K562 (cell line): ENCODE data around the gene CLDND2. TPM values are rescaled to one million over a fixed set of nuclear protein-coding genes. Genes with fewer than 3 reads are reported as not detected.

Experiments used
- ATAC-seq: fragments of 200-7000 bp; cut with Tn5 transposase; 3 replicates; pipeline ENCODE4 v1.9.1; 2020; ENCODE audit warnings: moderate library complexity
- BruUV-seq: library from RNA; stranded (reverse); fragments of 400-500 nt; replicated peaks from 2 replicates; lab custom pipeline; 2021; lab: Mats Ljungman, UMichigan
- CTCF ChIA-PET: fragments of 300-600 bp; formaldehyde crosslinking; extraction: SDS; loops from one replicate; lab custom pipeline; 2021; ENCODE audit warnings: low intra/inter-chr PET ratio; lab: Yijun Ruan, JAX
- POLR2A ChIA-PET: fragments of 300-600, 350-650 bp; sonication (Branson Sonifier 250); formaldehyde crosslinking; extraction: SDS; loops from one replicate; lab custom pipeline; 2021; ENCODE audit warnings: antibody characterized with exemption, inconsistent platforms; lab: Yijun Ruan, JAX
- DNase-seq, 4 experiments: peaks; one replicate each; pipeline versions ENCODE4 v3.0.0 to v3.0.0-alpha.2; 2011 to 2018; ENCODE audit warnings: low spot score in 3 of 4, mixed read lengths in 3 of 4; ENCODE audit errors: extremely low read depth in 1 of 4
- FAIRE-seq: peaks from 2 replicates; lab custom pipeline; 2011; peaks lifted over from hg19 to GRCh38; lab: Jason Lieb, UNC
- H2AFZ ChIP-seq: 2 replicates; pipeline ENCODE4 v1.6.0; 2011; ENCODE audit warnings: low read depth, low read length, control low read depth, inconsistent platforms
- H3K27ac ChIP-seq: fragments of 200-600 bp; 3 replicates; pipeline ENCODE4 v1.8.0; 2011; ENCODE audit warnings: low read depth, mild to moderate bottlenecking, control low read depth, inconsistent platforms, low read length, moderate library complexity, mixed read lengths; ENCODE audit errors: extremely low read depth
- H3K27me3 ChIP-seq, 2 experiments: fragments of 300-600 bp in 1 of 2; 2 replicates in 1 of 2; 3 replicates in 1 of 2; pipeline versions ENCODE4 v1.6.0 to v1.8.0; 2011; ENCODE audit warnings: inconsistent platforms in 2 of 2, low read length in 2 of 2, mild to moderate bottlenecking in 1 of 2, mixed read lengths in 1 of 2, moderate library complexity in 1 of 2; ENCODE audit not compliant: control insufficient read depth in 2 of 2, insufficient read depth in 2 of 2
- H3K36me3 ChIP-seq: fragments of 300-600 bp; 3 replicates; pipeline ENCODE4 v1.8.0; 2011; ENCODE audit warnings: mild to moderate bottlenecking, low read length, inconsistent platforms; ENCODE audit not compliant: control insufficient read depth, insufficient read depth
- H3K4me1 ChIP-seq, 2 experiments: fragments of 200-600 bp in 1 of 2; replicated peaks in 1 of 2; 2 replicates in 1 of 2; 3 replicates in 1 of 2; pipeline versions ENCODE4 v1.5.1 to v1.8.0; 2011; ENCODE audit warnings: inconsistent platforms in 2 of 2, low read length in 2 of 2, mild to moderate bottlenecking in 1 of 2, mixed read lengths in 1 of 2, moderate library complexity in 1 of 2; ENCODE audit not compliant: control insufficient read depth in 2 of 2, insufficient read depth in 2 of 2
- H3K4me2 ChIP-seq: 2 replicates; pipeline ENCODE4 v1.6.1; 2011; ENCODE audit warnings: low read length, control low read depth, inconsistent platforms, mixed read lengths; ENCODE audit not compliant: insufficient read depth
- H3K4me3 ChIP-seq: fragments of 200-600 bp; sonication (generic), shearing (Covaris generic); 2 replicates; pipeline ENCODE4 v1.5.1; 2016; ENCODE audit warnings: control low read depth, inconsistent platforms
- H3K79me2 ChIP-seq: fragments of 200-600 bp; 3 replicates; pipeline ENCODE4 v1.8.0; 2011; ENCODE audit warnings: low read length, inconsistent platforms; ENCODE audit not compliant: control insufficient read depth, insufficient read depth
- H3K9ac ChIP-seq, 2 experiments: 2 replicates each; pipeline versions ENCODE4 v1.6.0 to v1.6.1; 2011; ENCODE audit warnings: low read depth in 2 of 2, low read length in 2 of 2, control low read depth in 1 of 2, inconsistent platforms in 1 of 2, mild to moderate bottlenecking in 1 of 2, mixed read lengths in 1 of 2; ENCODE audit not compliant: insufficient read depth in 1 of 2
- H3K9me1 ChIP-seq: one replicate; pipeline ENCODE4 v1.6.0; 2011; ENCODE audit warnings: inconsistent platforms, mild to moderate bottlenecking, low read length, moderate library complexity; ENCODE audit not compliant: control insufficient read depth, insufficient read depth
- H3K9me3 ChIP-seq: replicated peaks from 2 replicates; pipeline ENCODE4 v1.5.1; 2011; ENCODE audit warnings: low read depth, low read length, inconsistent platforms; ENCODE audit not compliant: control insufficient read depth, insufficient read depth
- H4K20me1 ChIP-seq: replicated peaks from 2 replicates; pipeline ENCODE4 v1.6.1; 2011; ENCODE audit warnings: low read length, inconsistent platforms, mixed read lengths; ENCODE audit not compliant: control insufficient read depth, insufficient read depth
- CBX2 ChIP-seq: fragments of 200-600 bp; sonication (generic); IDR thresholded peaks from one replicate; pipeline ENCODE4 v1.6.1; 2012; ENCODE audit warnings: mild to moderate bottlenecking, low read length, inconsistent platforms; ENCODE audit not compliant: insufficient read depth, poor library complexity, severe bottlenecking
- HSF4 ChIP-seq: fragments of 250-450 bp; sonication (Bioruptor Pico); IDR thresholded peaks from 2 replicates; pipeline ENCODE4 v2.1.2; 2022; ENCODE audit warnings: mild to moderate bottlenecking, moderate library complexity, borderline replicate concordance
- POLR2AphosphoS2 ChIP-seq: IDR thresholded peaks from 2 replicates; pipeline ENCODE4 v1.6.1; 2012; ENCODE audit warnings: low read length, improper control_type of control experiment
- RAD51 ChIP-seq: fragments of 450-650 bp; IDR thresholded peaks from 2 replicates; pipeline ENCODE4 v1.7.1; 2016; ENCODE audit warnings: low read depth, mild to moderate bottlenecking, borderline replicate concordance
- SPI1 ChIP-seq: IDR thresholded peaks from 2 replicates; pipeline ENCODE4 v1.6.1; 2011; ENCODE audit warnings: low read depth, low read length, control low read depth, borderline replicate concordance
- SRF ChIP-seq, 2 experiments: fragments of 250-450, 450-650 bp in 1 of 2; sonication (Bioruptor Pico) in 1 of 2; sonication (generic) in 1 of 2; formaldehyde crosslinking; IDR thresholded peaks; 2 replicates each; pipeline versions ENCODE4 v1.5.0 to v1.5.1; 2020 to 2022; ENCODE audit warnings: mild to moderate bottlenecking in 1 of 2, missing genetic modification reagents in 1 of 2
- ZKSCAN1 ChIP-seq: fragments of 150-350 bp; IDR thresholded peaks from 2 replicates; pipeline ENCODE4 v1.6.1; 2016; ENCODE audit warnings: low read depth, low read length
- ZKSCAN8 ChIP-seq: fragments of 200-800 bp; sonication (Bioruptor generic); IDR thresholded peaks from 2 replicates; pipeline ENCODE4 v1.6.1; 2016; ENCODE audit warnings: missing genetic modification characterization, missing compliant biosample characterization
- ZZZ3 ChIP-seq: fragments of 450-650 bp; IDR thresholded peaks from 2 replicates; pipeline ENCODE4 v1.6.1; 2016; ENCODE audit warnings: antibody characterized with exemption, mild to moderate bottlenecking, moderate library complexity
- WGBS: fragments of 100-300 bp; shearing (Covaris generic); methylation state at CpG from one replicate; pipeline ENCODE4 v1.1.6; 2016; ENCODE audit warnings: low coverage, mixed read lengths; ENCODE audit not compliant: insufficient coverage; ENCODE audit errors: missing lambda C conversion rate; 5-methylcytosine and 5-hydroxymethylcytosine counted together
- in situ Hi-C: fragments of 300-500 bp; cut with MboI; formaldehyde crosslinking; loops from 4 replicates; pipeline ENCODE4 v1.15.0; 2018; ENCODE audit warnings: inconsistent platforms, mixed read lengths
- intact Hi-C: fragments of 100-400 bp; cut with micrococcal nuclease; formaldehyde crosslinking; loops from 2 replicates; pipeline ENCODE4 v1.14.2; 2022
- polyA plus RNA-seq, 8 experiments: library from polyadenylated mRNA; depleted of rRNA in 4 of 8; stranded (reverse) in 5 of 8; unstranded in 3 of 8; fragments of >200 nt; fragmentation: Nextera tagmentation in 2 of 8; fragmentation: Illumina TruSeq in 1 of 8; extraction: Ambion mirVana in 2 of 8; extraction: Trizol in 1 of 8; gene quantifications; 2 replicates each; pipeline versions ENCODE4 v1.2.1 to v1.2.3, GENCODE V29; 2011 to 2014; ENCODE audit warnings: inconsistent platforms in 1 of 8, missing spikeins in 1 of 8
- total RNA-seq, 7 experiments: library from RNA; depleted of rRNA in 6 of 7; stranded (reverse); fragments of >200 nt in 6 of 7; fragmentation: Illumina TruSeq in 2 of 7; extraction: Trizol in 2 of 7; gene quantifications; 2 replicates each; pipeline versions ENCODE4 v1.2.1 to v1.2.3, GENCODE V29; 2011 to 2021; ENCODE audit warnings: low replicate concordance in 1 of 7
- TF ChIP-seq, protein P1 (sequence below): sonication (generic); formaldehyde crosslinking; IDR thresholded peaks from 2 replicates; pipeline ENCODE4 v1.9.0; 2022; ENCODE audit warnings: mild to moderate bottlenecking, missing genetic modification reagents
- TF ChIP-seq, protein P2 (sequence below): fragments of 450-650 bp; IDR thresholded peaks from 2 replicates; pipeline ENCODE4 v1.6.1; 2017; ENCODE audit warnings: mild to moderate bottlenecking, moderate library complexity
- TF ChIP-seq, protein P3 (sequence below): fragments of 450-650 bp; IDR thresholded peaks from 2 replicates; pipeline ENCODE4 v1.6.1; 2018; ENCODE audit not compliant: partially characterized antibody
- TF ChIP-seq, protein P4 (sequence below): sonication (generic); formaldehyde crosslinking; IDR thresholded peaks from 2 replicates; pipeline ENCODE4 v1.5.0; 2020; ENCODE audit warnings: missing genetic modification reagents
- TF ChIP-seq, protein P5 (sequence below), 2 experiments: fragments of 200-800 bp in 1 of 2; sonication (Bioruptor generic) in 1 of 2; sonication (generic) in 1 of 2; formaldehyde crosslinking in 1 of 2; IDR thresholded peaks in 1 of 2; conservative IDR thresholded peaks in 1 of 2; 2 replicates each; pipeline versions ENCODE4 v1.5.0 to v1.6.1; 2016 to 2020; ENCODE audit warnings: missing compliant biosample characterization in 1 of 2, missing genetic modification characterization in 1 of 2, missing genetic modification reagents in 1 of 2

CLDND2 gene
- total and polyA plus RNA-seq, 9 of the 15 experiments (the other 6 are each of a cell fraction or from before 2014, with no cell fraction given): 0.45 to 4.0 (median 1.2) TPM; not detected in 3

DNA sequence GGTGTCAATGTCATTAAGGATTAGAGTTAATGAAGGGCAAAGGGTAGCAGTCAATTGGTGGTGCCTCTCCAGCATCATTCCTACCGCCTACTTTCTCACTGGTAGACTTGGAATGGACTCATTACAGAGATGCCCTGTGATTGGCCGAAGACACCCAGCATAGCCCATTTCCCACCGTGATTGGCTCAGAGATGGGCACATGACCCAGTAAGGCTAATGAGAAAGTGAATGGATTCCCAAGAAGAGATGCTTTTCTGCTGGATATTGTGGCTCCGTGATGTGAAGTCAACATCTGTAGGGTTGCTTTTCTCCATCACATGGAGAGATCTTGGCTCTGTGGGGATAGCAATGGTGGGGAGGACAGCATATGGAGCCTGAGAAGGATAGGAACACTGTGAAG lies 38.4 kb downstream of the CLDND2 start:
- ChIA-PET CTCF (no interaction called here), POLR2A (no interaction called here)
- Histone ChIP-seq H3K27ac (no peak overlapping the region), H3K4me2 (no peak overlapping the region), H3K9ac (no peak overlapping the region), H3K36me3 (no peaks in the 10 kb centered on the region), H2AFZ (no peak overlapping the region), H3K9me3 (no peaks in the 10 kb centered on the region), H4K20me1 (no peaks in the 10 kb centered on the region), H3K4me3 (no peak overlapping the region), H3K4me1 (peaks cover 4 to 20% of the 10 kb centered on the region in 2 experiments; a peak in 3 of 5 replicates), H3K27me3 (peaks cover 8% of the 10 kb centered on the region in 2 experiments), H3K79me2 (no peaks in the 10 kb centered on the region), H3K9me1 (no peaks in the 10 kb centered on the region)
- no peak for FAIRE-seq
- DNase-seq: no peak
- ATAC-seq: no peak
- BruUV-seq: no TSS peak
- in situ Hi-C loops (no loop called here), intact Hi-C loops (no loop called here)
- 94% methylated on average over 4 of the region's 4 CpGs for WGBS
- TF ChIP-seq, protein P1, sequence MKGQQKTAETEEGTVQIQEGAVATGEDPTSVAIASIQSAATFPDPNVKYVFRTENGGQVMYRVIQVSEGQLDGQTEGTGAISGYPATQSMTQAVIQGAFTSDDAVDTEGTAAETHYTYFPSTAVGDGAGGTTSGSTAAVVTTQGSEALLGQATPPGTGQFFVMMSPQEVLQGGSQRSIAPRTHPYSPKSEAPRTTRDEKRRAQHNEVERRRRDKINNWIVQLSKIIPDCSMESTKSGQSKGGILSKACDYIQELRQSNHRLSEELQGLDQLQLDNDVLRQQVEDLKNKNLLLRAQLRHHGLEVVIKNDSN (CRISPR knock-in tag): peak; percentile 66
- TF ChIP-seq, protein P2, sequence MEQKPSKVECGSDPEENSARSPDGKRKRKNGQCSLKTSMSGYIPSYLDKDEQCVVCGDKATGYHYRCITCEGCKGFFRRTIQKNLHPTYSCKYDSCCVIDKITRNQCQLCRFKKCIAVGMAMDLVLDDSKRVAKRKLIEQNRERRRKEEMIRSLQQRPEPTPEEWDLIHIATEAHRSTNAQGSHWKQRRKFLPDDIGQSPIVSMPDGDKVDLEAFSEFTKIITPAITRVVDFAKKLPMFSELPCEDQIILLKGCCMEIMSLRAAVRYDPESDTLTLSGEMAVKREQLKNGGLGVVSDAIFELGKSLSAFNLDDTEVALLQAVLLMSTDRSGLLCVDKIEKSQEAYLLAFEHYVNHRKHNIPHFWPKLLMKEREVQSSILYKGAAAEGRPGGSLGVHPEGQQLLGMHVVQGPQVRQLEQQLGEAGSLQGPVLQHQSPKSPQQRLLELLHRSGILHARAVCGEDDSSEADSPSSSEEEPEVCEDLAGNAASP: no peak
- TF ChIP-seq, protein P3, sequence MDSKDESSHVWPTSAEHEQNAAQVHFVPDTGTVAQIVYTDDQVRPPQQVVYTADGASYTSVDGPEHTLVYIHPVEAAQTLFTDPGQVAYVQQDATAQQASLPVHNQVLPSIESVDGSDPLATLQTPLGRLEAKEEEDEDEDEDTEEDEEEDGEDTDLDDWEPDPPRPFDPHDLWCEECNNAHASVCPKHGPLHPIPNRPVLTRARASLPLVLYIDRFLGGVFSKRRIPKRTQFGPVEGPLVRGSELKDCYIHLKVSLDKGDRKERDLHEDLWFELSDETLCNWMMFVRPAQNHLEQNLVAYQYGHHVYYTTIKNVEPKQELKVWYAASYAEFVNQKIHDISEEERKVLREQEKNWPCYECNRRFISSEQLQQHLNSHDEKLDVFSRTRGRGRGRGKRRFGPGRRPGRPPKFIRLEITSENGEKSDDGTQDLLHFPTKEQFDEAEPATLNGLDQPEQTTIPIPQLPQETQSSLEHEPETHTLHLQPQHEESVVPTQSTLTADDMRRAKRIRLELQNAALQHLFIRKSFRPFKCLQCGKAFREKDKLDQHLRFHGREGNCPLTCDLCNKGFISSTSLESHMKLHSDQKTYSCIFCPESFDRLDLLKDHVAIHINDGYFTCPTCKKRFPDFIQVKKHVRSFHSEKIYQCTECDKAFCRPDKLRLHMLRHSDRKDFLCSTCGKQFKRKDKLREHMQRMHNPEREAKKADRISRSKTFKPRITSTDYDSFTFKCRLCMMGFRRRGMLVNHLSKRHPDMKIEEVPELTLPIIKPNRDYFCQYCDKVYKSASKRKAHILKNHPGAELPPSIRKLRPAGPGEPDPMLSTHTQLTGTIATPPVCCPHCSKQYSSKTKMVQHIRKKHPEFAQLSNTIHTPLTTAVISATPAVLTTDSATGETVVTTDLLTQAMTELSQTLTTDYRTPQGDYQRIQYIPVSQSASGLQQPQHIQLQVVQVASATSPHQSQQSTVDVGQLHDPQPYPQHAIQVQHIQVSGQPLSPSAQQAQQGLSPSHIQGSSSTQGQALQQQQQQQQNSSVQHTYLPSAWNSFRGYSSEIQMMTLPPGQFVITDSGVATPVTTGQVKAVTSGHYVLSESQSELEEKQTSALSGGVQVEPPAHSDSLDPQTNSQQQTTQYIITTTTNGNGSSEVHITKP: no peak
- TF ChIP-seq HSF4 (CRISPR knock-in tag) (no peak), SRF (CRISPR knock-in tag; IDR thresholded peaks at IDR 0.05) (no peak), ZZZ3 (no peak), ZKSCAN8 (CRISPR knock-in tag) (no peak), SPI1 (no peak), RAD51 (peak; percentile 32; the same call in 1 of the 2 replicates), ZKSCAN1 (no peak), CBX2 (no peak), POLR2AphosphoS2 (no peak)
- TF ChIP-seq, protein P4, sequence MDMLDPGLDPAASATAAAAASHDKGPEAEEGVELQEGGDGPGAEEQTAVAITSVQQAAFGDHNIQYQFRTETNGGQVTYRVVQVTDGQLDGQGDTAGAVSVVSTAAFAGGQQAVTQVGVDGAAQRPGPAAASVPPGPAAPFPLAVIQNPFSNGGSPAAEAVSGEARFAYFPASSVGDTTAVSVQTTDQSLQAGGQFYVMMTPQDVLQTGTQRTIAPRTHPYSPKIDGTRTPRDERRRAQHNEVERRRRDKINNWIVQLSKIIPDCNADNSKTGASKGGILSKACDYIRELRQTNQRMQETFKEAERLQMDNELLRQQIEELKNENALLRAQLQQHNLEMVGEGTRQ (CRISPR knock-in tag): peak; percentile 57
- TF ChIP-seq, protein P5, sequence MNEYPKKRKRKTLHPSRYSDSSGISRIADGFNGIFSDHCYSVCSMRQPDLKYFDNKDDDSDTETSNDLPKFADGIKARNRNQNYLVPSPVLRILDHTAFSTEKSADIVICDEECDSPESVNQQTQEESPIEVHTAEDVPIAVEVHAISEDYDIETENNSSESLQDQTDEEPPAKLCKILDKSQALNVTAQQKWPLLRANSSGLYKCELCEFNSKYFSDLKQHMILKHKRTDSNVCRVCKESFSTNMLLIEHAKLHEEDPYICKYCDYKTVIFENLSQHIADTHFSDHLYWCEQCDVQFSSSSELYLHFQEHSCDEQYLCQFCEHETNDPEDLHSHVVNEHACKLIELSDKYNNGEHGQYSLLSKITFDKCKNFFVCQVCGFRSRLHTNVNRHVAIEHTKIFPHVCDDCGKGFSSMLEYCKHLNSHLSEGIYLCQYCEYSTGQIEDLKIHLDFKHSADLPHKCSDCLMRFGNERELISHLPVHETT (CRISPR knock-in tag; conservative IDR thresholded peaks at IDR 0.05 in 1 of 2, IDR thresholded peaks at IDR 0.05 in 1 of 2): no peak
